ENCODE measurements around the gene SHISA4.

The SHISA4 gene

GRCh38 chr1:201942129-201942495, 53.4 kb downstream of the SHISA4 start:
- H3K36me3 ChIP-seq, result no peaks in the 10 kb centered on the region
- H3K9me3 ChIP-seq, result no peaks in the 10 kb centered on the region
- DNase-seq, result no peak
- no peak overlapping the region for H3K4me3 ChIP-seq (ENCODE audit: low read depth, low read length)
- TF ChIP-seq, protein P1, sequence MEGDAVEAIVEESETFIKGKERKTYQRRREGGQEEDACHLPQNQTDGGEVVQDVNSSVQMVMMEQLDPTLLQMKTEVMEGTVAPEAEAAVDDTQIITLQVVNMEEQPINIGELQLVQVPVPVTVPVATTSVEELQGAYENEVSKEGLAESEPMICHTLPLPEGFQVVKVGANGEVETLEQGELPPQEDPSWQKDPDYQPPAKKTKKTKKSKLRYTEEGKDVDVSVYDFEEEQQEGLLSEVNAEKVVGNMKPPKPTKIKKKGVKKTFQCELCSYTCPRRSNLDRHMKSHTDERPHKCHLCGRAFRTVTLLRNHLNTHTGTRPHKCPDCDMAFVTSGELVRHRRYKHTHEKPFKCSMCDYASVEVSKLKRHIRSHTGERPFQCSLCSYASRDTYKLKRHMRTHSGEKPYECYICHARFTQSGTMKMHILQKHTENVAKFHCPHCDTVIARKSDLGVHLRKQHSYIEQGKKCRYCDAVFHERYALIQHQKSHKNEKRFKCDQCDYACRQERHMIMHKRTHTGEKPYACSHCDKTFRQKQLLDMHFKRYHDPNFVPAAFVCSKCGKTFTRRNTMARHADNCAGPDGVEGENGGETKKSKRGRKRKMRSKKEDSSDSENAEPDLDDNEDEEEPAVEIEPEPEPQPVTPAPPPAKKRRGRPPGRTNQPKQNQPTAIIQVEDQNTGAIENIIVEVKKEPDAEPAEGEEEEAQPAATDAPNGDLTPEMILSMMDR (IDR thresholded peaks at IDR 0.05; ENCODE audit: low read depth, low read length), result no peak
- no peaks in the 10 kb centered on the region for H3K27me3 ChIP-seq
- H3K4me1 ChIP-seq, result no peaks in the 10 kb centered on the region

Measured in BE2C (cell line).